ENCODE measurements around the gene MRPL20.
A peak's percentile ranks its signal among the peaks of the same experiment; 100 is the strongest.
"Not testable (repeated sequence)": the region's sequence is repeated elsewhere in the genome, so short reads cannot be mapped to it uniquely, and the experiment has no call there.

Gene MRPL20

DNA sequence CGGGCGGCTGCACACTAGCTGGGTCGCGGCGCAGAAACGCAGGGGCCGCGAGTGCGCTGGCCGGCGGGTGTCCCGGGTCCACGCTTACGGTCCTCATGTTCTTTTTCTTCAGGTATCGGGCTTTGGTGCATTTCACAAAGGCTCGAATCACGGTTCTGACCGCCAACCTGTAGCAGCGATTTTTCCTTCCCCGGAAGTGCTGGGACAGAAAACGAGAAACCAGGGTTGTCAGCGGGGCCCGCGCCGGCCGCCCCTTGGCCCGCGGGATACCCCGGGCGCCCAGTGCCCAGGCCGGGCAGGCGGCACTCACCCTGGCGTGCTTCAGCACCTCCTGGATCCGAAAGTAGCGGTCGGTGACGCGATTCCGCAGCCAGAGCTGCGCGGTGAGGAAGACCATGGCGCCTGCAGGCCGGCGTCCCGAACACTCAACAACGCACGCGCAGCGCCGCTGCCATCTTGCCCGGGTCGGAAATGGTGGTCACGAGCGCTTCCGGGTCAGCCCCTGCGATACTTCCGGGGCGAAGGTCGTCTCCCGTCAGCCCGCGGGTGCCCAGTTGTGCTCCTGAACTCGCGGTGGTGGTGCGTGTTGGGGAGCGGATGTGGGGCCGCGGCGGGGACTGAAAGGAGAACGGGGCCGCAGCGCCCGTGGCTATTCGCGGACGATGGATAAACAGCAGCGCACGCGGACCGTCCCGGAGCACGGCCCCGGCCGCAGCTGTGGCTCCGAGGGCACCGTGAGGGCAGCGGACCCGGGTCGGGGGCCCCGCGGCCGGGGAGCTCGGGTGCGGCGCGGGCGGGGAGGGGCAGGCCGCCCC is at the start of gene MRPL20:
Gene MRPL20, minus strand, starts transcription at position 473 of the 815 bp plus-strand sequence. Its CDS starts 76 bp downstream, at position 397.
- in situ Hi-C loops (cut with HindIII; ENCODE audit: low pct_ligation_motif_present, low sequenced_read_pairs): no loop called here
- TF ChIP-seq, protein P1, sequence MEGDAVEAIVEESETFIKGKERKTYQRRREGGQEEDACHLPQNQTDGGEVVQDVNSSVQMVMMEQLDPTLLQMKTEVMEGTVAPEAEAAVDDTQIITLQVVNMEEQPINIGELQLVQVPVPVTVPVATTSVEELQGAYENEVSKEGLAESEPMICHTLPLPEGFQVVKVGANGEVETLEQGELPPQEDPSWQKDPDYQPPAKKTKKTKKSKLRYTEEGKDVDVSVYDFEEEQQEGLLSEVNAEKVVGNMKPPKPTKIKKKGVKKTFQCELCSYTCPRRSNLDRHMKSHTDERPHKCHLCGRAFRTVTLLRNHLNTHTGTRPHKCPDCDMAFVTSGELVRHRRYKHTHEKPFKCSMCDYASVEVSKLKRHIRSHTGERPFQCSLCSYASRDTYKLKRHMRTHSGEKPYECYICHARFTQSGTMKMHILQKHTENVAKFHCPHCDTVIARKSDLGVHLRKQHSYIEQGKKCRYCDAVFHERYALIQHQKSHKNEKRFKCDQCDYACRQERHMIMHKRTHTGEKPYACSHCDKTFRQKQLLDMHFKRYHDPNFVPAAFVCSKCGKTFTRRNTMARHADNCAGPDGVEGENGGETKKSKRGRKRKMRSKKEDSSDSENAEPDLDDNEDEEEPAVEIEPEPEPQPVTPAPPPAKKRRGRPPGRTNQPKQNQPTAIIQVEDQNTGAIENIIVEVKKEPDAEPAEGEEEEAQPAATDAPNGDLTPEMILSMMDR (IDR thresholded peaks at IDR 0.05; ENCODE audit: low read depth, low read length, missing control alignments): no peak
- Histone ChIP-seq H3K27me3 (replicated peaks) (no peaks in the 10 kb centered on the region), H3K4me3 (ENCODE audit: low read depth, low read length) (peak within 1 kb of the TSS; percentile 83), H3K36me3 (replicated peaks) (peaks cover 24% of the 10 kb centered on the region), H3K27ac (peak within 1 kb of the TSS; percentile 74)
- peak; percentile 87 for DNase-seq

- in situ Hi-C loops (cut with HindIII; ENCODE audit: low pct_ligation_motif_present, low sequenced_read_pairs); H3K4me3 ChIP-seq (ENCODE audit: low read depth, low read length); H3K27me3 ChIP-seq (replicated peaks); H3K36me3 ChIP-seq (replicated peaks); DNase-seq; H3K27ac ChIP-seq: not testable (repeated sequence)
These were observed 49.7 kb upstream of the MRPL20 start for GRCh38 chr1:1456683-1457255.

DNA sequence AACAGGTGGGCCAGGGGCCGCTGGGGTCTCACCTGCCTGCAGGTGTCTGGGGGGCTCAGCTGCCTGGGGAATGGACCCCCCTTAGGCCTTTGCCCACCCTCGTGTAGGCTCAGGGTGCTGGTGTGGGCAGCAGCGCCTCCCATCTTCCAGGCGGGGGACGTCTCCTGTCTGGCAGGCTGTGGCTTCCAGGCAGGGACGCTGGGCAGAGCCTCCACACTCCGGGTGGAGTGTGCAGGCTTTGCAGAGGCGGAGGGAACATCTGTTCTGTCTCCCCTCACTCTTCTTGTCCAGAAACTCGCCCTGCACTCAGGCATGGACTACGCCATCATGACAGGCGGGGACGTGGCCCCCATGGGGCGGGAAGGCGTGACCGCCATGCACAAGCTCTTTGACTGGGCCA is 48.8 kb upstream of the MRPL20 start:
- H3K27me3 ChIP-seq (replicated peaks); H3K27ac ChIP-seq; H3K36me3 ChIP-seq (replicated peaks); DNase-seq; in situ Hi-C loops (cut with HindIII; ENCODE audit: low pct_ligation_motif_present, low sequenced_read_pairs); H3K4me3 ChIP-seq (ENCODE audit: low read depth, low read length): not testable (repeated sequence)

GRCh38 chr1:1455366-1455884 is 48.3 kb upstream of the MRPL20 start:
- TF ChIP-seq, protein P1 (IDR thresholded peaks at IDR 0.05; ENCODE audit: low read depth, low read length, missing control alignments): no peak
- Histone ChIP-seq H3K36me3 (replicated peaks) (no peaks in the 10 kb centered on the region), H3K4me3 (ENCODE audit: low read depth, low read length) (no peak overlapping the region), H3K27ac (no peak overlapping the region), H3K27me3 (replicated peaks) (no peaks in the 10 kb centered on the region)
- DNase-seq: no peak
- in situ Hi-C loops (cut with HindIII; ENCODE audit: low pct_ligation_motif_present, low sequenced_read_pairs): no loop called here

DNA sequence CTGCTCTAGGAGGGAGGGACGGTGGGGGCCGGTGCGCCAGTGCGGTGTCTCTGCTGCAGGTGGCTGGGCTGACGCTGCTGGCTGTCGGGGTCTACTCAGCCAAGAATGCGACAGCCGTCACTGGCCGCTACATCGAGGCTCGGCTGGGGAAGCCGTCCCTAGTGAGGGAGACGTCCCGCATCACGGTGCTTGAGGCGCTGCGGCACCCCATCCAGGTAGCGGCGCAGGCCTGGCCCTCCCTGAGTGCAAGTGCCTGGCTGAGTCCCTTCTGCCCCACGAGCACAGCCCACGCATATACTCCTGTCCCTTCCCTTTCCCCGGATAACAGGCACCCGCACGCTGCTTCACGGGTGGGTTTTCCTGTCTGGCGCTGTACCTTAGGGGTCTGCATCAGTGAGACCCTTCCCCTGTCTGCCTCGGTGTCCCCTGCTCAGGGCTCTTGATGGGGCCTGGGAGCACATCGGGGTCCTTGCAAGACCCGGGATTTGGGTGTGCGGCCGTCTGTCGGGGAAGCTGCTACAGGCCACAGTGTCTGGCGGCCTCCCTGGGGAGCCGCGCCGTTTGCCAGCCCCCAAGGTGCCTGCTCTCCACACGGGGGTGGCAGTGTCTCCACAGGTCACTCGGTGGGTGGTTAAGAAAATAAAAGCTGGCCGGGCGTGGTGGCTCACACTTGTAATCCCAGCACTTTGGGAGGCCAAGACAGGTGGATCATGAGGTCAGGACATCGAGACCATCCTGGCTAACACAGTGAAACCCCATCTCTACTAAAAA is 47.4 kb upstream of the MRPL20 start:
- H3K27me3 ChIP-seq (replicated peaks); H3K36me3 ChIP-seq (replicated peaks); H3K27ac ChIP-seq; in situ Hi-C loops (cut with HindIII; ENCODE audit: low pct_ligation_motif_present, low sequenced_read_pairs); DNase-seq; H3K4me3 ChIP-seq (ENCODE audit: low read depth, low read length): not testable (repeated sequence)

GRCh38 chr1:1452882-1453281 is 45.8 kb upstream of the MRPL20 start:
- no peak overlapping the region for H3K27ac ChIP-seq
- H3K36me3 ChIP-seq (replicated peaks): no peaks in the 10 kb centered on the region
- TF ChIP-seq, protein P1 (IDR thresholded peaks at IDR 0.05; ENCODE audit: low read depth, low read length, missing control alignments): no peak
- no peak for DNase-seq
- no peaks in the 10 kb centered on the region for H3K27me3 ChIP-seq (replicated peaks)
- in situ Hi-C loops (cut with HindIII; ENCODE audit: low pct_ligation_motif_present, low sequenced_read_pairs): no loop called here
- no peak overlapping the region for H3K4me3 ChIP-seq (ENCODE audit: low read depth, low read length)

- H3K36me3 ChIP-seq (replicated peaks); DNase-seq; in situ Hi-C loops (cut with HindIII; ENCODE audit: low pct_ligation_motif_present, low sequenced_read_pairs); H3K27me3 ChIP-seq (replicated peaks); H3K4me3 ChIP-seq (ENCODE audit: low read depth, low read length); H3K27ac ChIP-seq: not testable (repeated sequence)
These were observed 45.3 kb upstream of the MRPL20 start for GRCh38 chr1:1452365-1452739.
